ENCODE data around the gene F8. TPM values are rescaled to one million over a fixed set of nuclear protein-coding genes. Genes with fewer than 3 reads are reported as not detected.

The F8 gene
- total and polyA plus RNA-seq, 9 of the 15 experiments (the other 6 are each of a cell fraction or from before 2014, with no cell fraction given) = 0.41 to 3.8 (median 0.91) TPM

DNA sequence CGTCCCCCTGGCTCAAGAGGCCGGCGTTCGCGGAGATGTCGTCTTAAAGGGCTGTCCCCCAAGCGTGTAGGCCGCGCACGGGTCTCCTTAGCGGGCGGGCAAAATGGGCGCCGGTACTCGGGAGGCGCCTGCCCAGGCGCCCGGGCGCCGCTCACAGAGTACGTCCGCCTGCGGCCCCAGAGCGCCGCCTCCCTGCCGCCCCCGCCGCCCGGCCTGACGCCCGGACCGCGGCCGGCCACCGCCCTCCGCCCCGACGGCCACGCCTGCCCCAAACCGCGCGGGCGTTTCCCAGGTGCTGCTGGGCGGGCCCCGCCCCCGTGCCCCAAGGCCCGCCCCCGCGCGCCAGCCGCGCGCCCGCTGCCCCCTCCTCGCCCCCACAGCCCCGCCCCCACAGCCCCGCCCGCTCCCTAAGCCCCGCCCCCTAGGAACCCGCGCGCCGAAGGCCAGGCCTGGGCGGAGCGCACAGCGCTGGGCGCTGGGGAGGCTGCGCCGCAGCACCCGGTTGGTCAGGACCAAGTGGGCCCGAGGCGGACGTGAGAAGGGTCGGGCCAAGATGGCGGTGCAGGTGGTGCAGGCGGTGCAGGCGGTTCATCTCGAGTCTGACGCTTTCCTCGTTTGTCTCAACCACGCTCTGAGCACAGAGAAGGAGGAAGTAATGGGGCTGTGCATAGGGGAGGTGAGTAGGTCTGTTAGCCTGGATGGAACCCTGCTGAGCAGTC, 48.6 kb upstream of the F8 start, which contains the start of the genes BRCC3, CMC4 and MTCP1 (continued):
- TF ChIP-seq, protein P1, sequence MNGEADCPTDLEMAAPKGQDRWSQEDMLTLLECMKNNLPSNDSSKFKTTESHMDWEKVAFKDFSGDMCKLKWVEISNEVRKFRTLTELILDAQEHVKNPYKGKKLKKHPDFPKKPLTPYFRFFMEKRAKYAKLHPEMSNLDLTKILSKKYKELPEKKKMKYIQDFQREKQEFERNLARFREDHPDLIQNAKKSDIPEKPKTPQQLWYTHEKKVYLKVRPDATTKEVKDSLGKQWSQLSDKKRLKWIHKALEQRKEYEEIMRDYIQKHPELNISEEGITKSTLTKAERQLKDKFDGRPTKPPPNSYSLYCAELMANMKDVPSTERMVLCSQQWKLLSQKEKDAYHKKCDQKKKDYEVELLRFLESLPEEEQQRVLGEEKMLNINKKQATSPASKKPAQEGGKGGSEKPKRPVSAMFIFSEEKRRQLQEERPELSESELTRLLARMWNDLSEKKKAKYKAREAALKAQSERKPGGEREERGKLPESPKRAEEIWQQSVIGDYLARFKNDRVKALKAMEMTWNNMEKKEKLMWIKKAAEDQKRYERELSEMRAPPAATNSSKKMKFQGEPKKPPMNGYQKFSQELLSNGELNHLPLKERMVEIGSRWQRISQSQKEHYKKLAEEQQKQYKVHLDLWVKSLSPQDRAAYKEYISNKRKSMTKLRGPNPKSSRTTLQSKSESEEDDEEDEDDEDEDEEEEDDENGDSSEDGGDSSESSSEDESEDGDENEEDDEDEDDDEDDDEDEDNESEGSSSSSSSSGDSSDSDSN (IDR thresholded peaks at IDR 0.05; ENCODE audit: borderline replicate concordance in 1 of 2, low read depth in 2 of 2, low read length in 2 of 2) = peak in 1 of 2 experiments; percentile 69; a peak in 1 of 4 replicates
- TF ChIP-seq HDAC1 (IDR thresholded peaks at IDR 0.05) = peak in 1 of 2 experiments; percentile 53; a peak in 2 of 4 replicates
- TF ChIP-seq TAF9B (IDR thresholded peaks at IDR 0.05; ENCODE audit: partially characterized antibody) = peak; percentile 74
- TF ChIP-seq BRD9 (IDR thresholded peaks at IDR 0.05; ENCODE audit: low read depth, partially characterized antibody) = no peak
- no peak for TF ChIP-seq ARID1B (IDR thresholded peaks at IDR 0.05)
- peak; percentile 78 for TF ChIP-seq TAF7 (tag; IDR thresholded peaks at IDR 0.05)
- no peak for TF ChIP-seq ZNF165 (CRISPR knock-in tag; IDR thresholded peaks at IDR 0.05; ENCODE audit: borderline replicate concordance)
- TF ChIP-seq GTF2F1 (IDR thresholded peaks at IDR 0.05; ENCODE audit: low read depth, low read length) = no peak
- TF ChIP-seq, protein P2, sequence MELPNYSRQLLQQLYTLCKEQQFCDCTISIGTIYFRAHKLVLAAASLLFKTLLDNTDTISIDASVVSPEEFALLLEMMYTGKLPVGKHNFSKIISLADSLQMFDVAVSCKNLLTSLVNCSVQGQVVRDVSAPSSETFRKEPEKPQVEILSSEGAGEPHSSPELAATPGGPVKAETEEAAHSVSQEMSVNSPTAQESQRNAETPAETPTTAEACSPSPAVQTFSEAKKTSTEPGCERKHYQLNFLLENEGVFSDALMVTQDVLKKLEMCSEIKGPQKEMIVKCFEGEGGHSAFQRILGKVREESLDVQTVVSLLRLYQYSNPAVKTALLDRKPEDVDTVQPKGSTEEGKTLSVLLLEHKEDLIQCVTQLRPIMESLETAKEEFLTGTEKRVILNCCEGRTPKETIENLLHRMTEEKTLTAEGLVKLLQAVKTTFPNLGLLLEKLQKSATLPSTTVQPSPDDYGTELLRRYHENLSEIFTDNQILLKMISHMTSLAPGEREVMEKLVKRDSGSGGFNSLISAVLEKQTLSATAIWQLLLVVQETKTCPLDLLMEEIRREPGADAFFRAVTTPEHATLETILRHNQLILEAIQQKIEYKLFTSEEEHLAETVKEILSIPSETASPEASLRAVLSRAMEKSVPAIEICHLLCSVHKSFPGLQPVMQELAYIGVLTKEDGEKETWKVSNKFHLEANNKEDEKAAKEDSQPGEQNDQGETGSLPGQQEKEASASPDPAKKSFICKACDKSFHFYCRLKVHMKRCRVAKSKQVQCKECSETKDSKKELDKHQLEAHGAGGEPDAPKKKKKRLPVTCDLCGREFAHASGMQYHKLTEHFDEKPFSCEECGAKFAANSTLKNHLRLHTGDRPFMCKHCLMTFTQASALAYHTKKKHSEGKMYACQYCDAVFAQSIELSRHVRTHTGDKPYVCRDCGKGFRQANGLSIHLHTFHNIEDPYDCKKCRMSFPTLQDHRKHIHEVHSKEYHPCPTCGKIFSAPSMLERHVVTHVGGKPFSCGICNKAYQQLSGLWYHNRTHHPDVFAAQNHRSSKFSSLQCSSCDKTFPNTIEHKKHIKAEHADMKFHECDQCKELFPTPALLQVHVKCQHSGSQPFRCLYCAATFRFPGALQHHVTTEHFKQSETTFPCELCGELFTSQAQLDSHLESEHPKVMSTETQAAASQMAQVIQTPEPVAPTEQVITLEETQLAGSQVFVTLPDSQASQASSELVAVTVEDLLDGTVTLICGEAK (IDR thresholded peaks at IDR 0.05) = 0 out of 2 replicates have a peak, but pooled peaks have one; percentile 18
- TF ChIP-seq, protein P2 (CRISPR knock-in tag; IDR thresholded peaks at IDR 0.05) = no peak
- TF ChIP-seq, protein P3, sequence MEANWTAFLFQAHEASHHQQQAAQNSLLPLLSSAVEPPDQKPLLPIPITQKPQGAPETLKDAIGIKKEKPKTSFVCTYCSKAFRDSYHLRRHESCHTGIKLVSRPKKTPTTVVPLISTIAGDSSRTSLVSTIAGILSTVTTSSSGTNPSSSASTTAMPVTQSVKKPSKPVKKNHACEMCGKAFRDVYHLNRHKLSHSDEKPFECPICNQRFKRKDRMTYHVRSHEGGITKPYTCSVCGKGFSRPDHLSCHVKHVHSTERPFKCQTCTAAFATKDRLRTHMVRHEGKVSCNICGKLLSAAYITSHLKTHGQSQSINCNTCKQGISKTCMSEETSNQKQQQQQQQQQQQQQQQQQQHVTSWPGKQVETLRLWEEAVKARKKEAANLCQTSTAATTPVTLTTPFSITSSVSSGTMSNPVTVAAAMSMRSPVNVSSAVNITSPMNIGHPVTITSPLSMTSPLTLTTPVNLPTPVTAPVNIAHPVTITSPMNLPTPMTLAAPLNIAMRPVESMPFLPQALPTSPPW (CRISPR knock-in tag; IDR thresholded peaks at IDR 0.05) = peak; percentile 99
- peak; percentile 18 for TF ChIP-seq HNRNPLL (IDR thresholded peaks at IDR 0.05; ENCODE audit: low read depth, low read length, poor library complexity, severe bottlenecking)
- 0 out of 2 replicates have a peak, but pooled peaks have one; percentile 17 for TF ChIP-seq HDAC2 (IDR thresholded peaks at IDR 0.05)
- TF ChIP-seq C11orf30 (IDR thresholded peaks at IDR 0.05; ENCODE audit: low read depth) = peak; percentile 59; the same call in 1 of the 2 replicates

All from K562 (cell line).